Endothelial cell (in vitro differentiated cells): ENCODE measurements around the gene UBE2F. TPM values are rescaled to one million over a fixed set of nuclear protein-coding genes. Genes with fewer than 3 reads are reported as not detected.
"Not testable (repeated sequence)": the region's sequence is repeated elsewhere in the genome, so short reads cannot be mapped to it uniquely, and the experiment has no call there.

Experiments
- DNase-seq: peaks from one replicate; pipeline ENCODE4 v3.0.0; 2021; ENCODE audit warnings: low spot score
- H3K27ac Mint-ChIP-seq: one replicate; pipeline ENCODE4 v1.8.0; 2021; ENCODE audit warnings: mixed read lengths, inconsistent platforms; ENCODE audit not compliant: unreplicated experiment
- H3K27me3 Mint-ChIP-seq: one replicate; pipeline ENCODE4 v1.8.0; 2021; ENCODE audit warnings: mild to moderate bottlenecking, moderate library complexity, mixed read lengths, inconsistent platforms; ENCODE audit not compliant: unreplicated experiment
- H3K36me3 Mint-ChIP-seq: one replicate; pipeline ENCODE4 v1.8.0; 2021; ENCODE audit warnings: mild to moderate bottlenecking, low read depth, mixed read lengths, inconsistent platforms; ENCODE audit not compliant: unreplicated experiment
- H3K4me1 Mint-ChIP-seq: one replicate; pipeline ENCODE4 v1.8.0; 2021; ENCODE audit warnings: mild to moderate bottlenecking, mixed read lengths, inconsistent platforms; ENCODE audit not compliant: unreplicated experiment
- H3K4me3 Mint-ChIP-seq: one replicate; pipeline ENCODE4 v1.8.0; 2021; ENCODE audit warnings: mild to moderate bottlenecking, mixed read lengths, inconsistent platforms; ENCODE audit not compliant: unreplicated experiment
- H3K9me3 Mint-ChIP-seq: one replicate; pipeline ENCODE4 v1.8.0; 2021; ENCODE audit warnings: mixed read lengths, inconsistent platforms; ENCODE audit not compliant: unreplicated experiment
- total RNA-seq: library from RNA; stranded (reverse); fragmentation: NEBNext Ultra II Directional; extraction: Animal tissue kit (Norgen Biotek cat#: 25700); gene quantifications from one replicate; pipeline ENCODE4 v1.2.1, GENCODE V29; 2021; ENCODE audit not compliant: unreplicated experiment
- TF ChIP-seq, protein P1 (sequence below): fragments of 200-600 bp; sonication (generic); IDR thresholded peaks from one replicate; pipeline ENCODE4 v1.5.0; 2021; ENCODE audit warnings: antibody characterized with exemption; ENCODE audit not compliant: unreplicated experiment

UBE2F gene
- total RNA-seq, 1 donor from 2014 or later: 107 TPM

GRCh38 chr2:237978058-237978712 is 11.4 kb downstream of the UBE2F start:
- H3K4me1 Mint-ChIP-seq: peaks cover 49% of the 10 kb centered on the region
- no peak for DNase-seq
- no peak overlapping the region for H3K27ac Mint-ChIP-seq
- H3K4me3 Mint-ChIP-seq: no peak overlapping the region
- TF ChIP-seq, protein P1, sequence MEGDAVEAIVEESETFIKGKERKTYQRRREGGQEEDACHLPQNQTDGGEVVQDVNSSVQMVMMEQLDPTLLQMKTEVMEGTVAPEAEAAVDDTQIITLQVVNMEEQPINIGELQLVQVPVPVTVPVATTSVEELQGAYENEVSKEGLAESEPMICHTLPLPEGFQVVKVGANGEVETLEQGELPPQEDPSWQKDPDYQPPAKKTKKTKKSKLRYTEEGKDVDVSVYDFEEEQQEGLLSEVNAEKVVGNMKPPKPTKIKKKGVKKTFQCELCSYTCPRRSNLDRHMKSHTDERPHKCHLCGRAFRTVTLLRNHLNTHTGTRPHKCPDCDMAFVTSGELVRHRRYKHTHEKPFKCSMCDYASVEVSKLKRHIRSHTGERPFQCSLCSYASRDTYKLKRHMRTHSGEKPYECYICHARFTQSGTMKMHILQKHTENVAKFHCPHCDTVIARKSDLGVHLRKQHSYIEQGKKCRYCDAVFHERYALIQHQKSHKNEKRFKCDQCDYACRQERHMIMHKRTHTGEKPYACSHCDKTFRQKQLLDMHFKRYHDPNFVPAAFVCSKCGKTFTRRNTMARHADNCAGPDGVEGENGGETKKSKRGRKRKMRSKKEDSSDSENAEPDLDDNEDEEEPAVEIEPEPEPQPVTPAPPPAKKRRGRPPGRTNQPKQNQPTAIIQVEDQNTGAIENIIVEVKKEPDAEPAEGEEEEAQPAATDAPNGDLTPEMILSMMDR: no peak
- peaks cover 20% of the 10 kb centered on the region for H3K27me3 Mint-ChIP-seq
- peaks cover 6% of the 10 kb centered on the region for H3K9me3 Mint-ChIP-seq
- H3K36me3 Mint-ChIP-seq: peaks cover 25% of the 10 kb centered on the region

- no peak for DNase-seq
- peaks cover 6% of the 10 kb centered on the region for H3K9me3 Mint-ChIP-seq
- peak overlapping the region; percentile 96 for H3K27ac Mint-ChIP-seq
- H3K4me1 Mint-ChIP-seq: peaks cover 57% of the 10 kb centered on the region
- TF ChIP-seq, protein P1: no peak
- H3K4me3 Mint-ChIP-seq: no peak overlapping the region
- H3K27me3 Mint-ChIP-seq: peaks cover 20% of the 10 kb centered on the region
- H3K36me3 Mint-ChIP-seq: peaks cover 31% of the 10 kb centered on the region
Measured at GRCh38 chr2:237979331-237979730, 12.5 kb downstream of the UBE2F start.

DNA sequence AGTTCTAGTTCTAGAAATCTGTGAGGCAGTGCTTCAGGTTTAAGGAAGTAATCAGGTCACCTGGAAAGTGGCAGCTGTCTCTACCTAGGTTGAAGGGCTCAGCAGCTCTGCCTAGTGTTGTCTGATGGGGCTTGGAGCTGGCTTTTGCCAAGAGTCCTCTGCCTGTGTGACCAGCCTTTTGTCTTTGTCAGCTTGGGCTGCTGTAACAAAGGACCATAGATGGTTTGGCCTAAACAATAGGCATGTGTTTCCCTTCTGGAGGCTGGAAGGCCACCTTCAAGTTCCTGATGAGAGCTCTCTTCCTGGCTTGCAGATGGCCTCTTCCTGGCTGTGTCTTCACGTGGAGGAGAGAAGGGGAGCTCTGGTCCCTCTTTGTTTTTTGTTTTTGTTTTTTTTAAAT is 13.3 kb downstream of the UBE2F start:
- H3K36me3 Mint-ChIP-seq: peaks cover 31% of the 10 kb centered on the region
- TF ChIP-seq, protein P1: no peak
- H3K27ac Mint-ChIP-seq: peak overlapping the region; percentile 96
- peaks cover 20% of the 10 kb centered on the region for H3K27me3 Mint-ChIP-seq
- H3K4me1 Mint-ChIP-seq: peaks cover 59% of the 10 kb centered on the region
- DNase-seq: no peak
- H3K4me3 Mint-ChIP-seq: no peak overlapping the region
- peaks cover 6% of the 10 kb centered on the region for H3K9me3 Mint-ChIP-seq

GRCh38 chr2:237980751-237981150 is 13.9 kb downstream of the UBE2F start:
- Mint-ChIP-seq H3K36me3 (peaks cover 31% of the 10 kb centered on the region), H3K4me3 (no peak overlapping the region), H3K4me1 (peaks cover 59% of the 10 kb centered on the region), H3K9me3 (peaks cover 6% of the 10 kb centered on the region), H3K27ac (peak overlapping the region; percentile 79), H3K27me3 (peaks cover 20% of the 10 kb centered on the region)
- no peak for DNase-seq
- TF ChIP-seq, protein P1: no peak

DNA sequence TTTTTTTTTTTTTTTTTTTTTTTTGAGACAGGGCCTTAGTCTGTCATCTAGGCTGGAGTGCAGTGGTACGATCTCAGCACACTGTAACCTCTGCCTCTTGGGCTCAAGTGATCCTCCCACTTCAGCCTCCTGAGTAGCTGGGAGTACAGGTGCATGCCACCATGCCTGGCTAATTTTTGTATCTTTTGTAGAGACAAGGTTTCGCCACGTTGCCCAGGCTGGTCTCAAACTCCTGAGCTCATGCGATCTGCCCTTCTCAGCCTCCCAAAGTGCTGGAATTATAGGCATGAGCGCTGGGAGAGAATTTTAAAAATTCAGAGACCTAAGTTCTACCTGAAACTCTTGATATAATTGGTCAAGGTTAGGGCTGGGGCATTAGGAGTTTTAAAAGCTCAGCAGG is 14.8 kb downstream of the UBE2F start:
- Mint-ChIP-seq H3K36me3 (peaks cover 30% of the 10 kb centered on the region), H3K4me1 (peaks cover 59% of the 10 kb centered on the region), H3K27me3 (peaks cover 20% of the 10 kb centered on the region)
- not testable (repeated sequence) for H3K27ac Mint-ChIP-seq, DNase-seq, H3K9me3 Mint-ChIP-seq, H3K4me3 Mint-ChIP-seq
